ENCODE data around the gene CST7. TPM values are rescaled to one million over a fixed set of nuclear protein-coding genes. Genes with fewer than 3 reads are reported as not detected.

CST7 gene
- total and polyA plus RNA-seq, 2 of the 13 experiments (the other 11 are each of a cell fraction or from before 2014, with no cell fraction given) = not detected

- TF ChIP-seq FOXK1 (CRISPR knock-in tag; IDR thresholded peaks at IDR 0.05; ENCODE audit: borderline replicate concordance, low read depth) (no peak), EZH2 (conservative IDR thresholded peaks at IDR 0.05; ENCODE audit: low read depth, low read length) (no peak), RELA (CRISPR knock-in tag; IDR thresholded peaks at IDR 0.05) (no peak), DRAP1 (CRISPR knock-in tag; IDR thresholded peaks at IDR 0.05) (no peak)
These were observed 28.7 kb downstream of the CST7 start (continued) for GRCh38 chr20:24977797-24978196.

- no peak overlapping the region for H3K4me3 ChIP-seq (replicated peaks in 1 of 3; ENCODE audit: insufficient read depth in 1 of 3, low read depth in 2 of 3, low read length in 3 of 3)
- H3K4me2 ChIP-seq (ENCODE audit: low read depth, low read length) = no peak overlapping the region
- H3K9me3 ChIP-seq (ENCODE audit: low read length) = 0 out of 2 replicates have a peak, but pooled peaks cover 7% of the 10 kb centered on the region
- no peak for FAIRE-seq
- intact Hi-C loops (cut with micrococcal nuclease; ENCODE audit: unreplicated experiment) (no loop called here), in situ Hi-C loops (cut with HindIII; ENCODE audit: extremely low pct_ligation_motif_present, low pct_unique_long_range_greater_than_20kb) (no loop called here)
- ChIA-PET CTCF (ENCODE audit: low intra/inter-chr PET ratio, low total read pairs) (no interaction called here), POLR2A (no interaction called here)
- 98% methylated on average over 7 of the region's 8 CpGs for WGBS (ENCODE audit: low lambda C conversion rate)
- H3K9ac ChIP-seq (ENCODE audit: insufficient read depth, low read depth, low read length) = no peak overlapping the region
- peaks cover 1% of the 10 kb centered on the region for H3K79me2 ChIP-seq (ENCODE audit: insufficient read depth, low read length)
- peaks cover 30 to 86% of the 10 kb centered on the region in 2 experiments for H3K36me3 ChIP-seq (replicated peaks in 1 of 2; ENCODE audit: control insufficient read depth in 1 of 2, insufficient read depth in 2 of 2, low read length in 2 of 2)
- BruUV-seq (replicated peaks) = no TSS peak
- no peaks in the 10 kb centered on the region for H3K27me3 ChIP-seq (ENCODE audit: control insufficient read depth in 1 of 2, insufficient read depth in 2 of 2, low read length in 2 of 2)
- peaks cover 1% of the 10 kb centered on the region for H3K4me1 ChIP-seq (ENCODE audit: insufficient read depth, low read length)
- no peak overlapping the region for H2AFZ ChIP-seq (ENCODE audit: low read length)
- no peak overlapping the region for H3K27ac ChIP-seq (ENCODE audit: extremely low read length, insufficient read depth, low read length)
- no peak for DNase-seq (ENCODE audit: low spot score)
- no peaks in the 10 kb centered on the region for H4K20me1 ChIP-seq (ENCODE audit: insufficient read depth, low read length)
- no peak for ATAC-seq
- TF ChIP-seq ZNF720 (CRISPR knock-in tag; IDR thresholded peaks at IDR 0.05) (no peak), KMT2B (CRISPR knock-in tag; IDR thresholded peaks at IDR 0.05) (no peak), IRF1 (CRISPR knock-in tag; IDR thresholded peaks at IDR 0.05; ENCODE audit: low read depth) (no peak), AHR (CRISPR knock-in tag; IDR thresholded peaks at IDR 0.05) (no peak), KLF9 (CRISPR knock-in tag; IDR thresholded peaks at IDR 0.05; ENCODE audit: low read depth) (no peak), GPN1 (CRISPR knock-in tag; IDR thresholded peaks at IDR 0.05; ENCODE audit: borderline replicate concordance) (no peak), ZNF496 (CRISPR knock-in tag; IDR thresholded peaks at IDR 0.05; ENCODE audit: insufficient replicate concordance) (no peak), FOXJ3 (CRISPR knock-in tag; IDR thresholded peaks at IDR 0.05; ENCODE audit: borderline replicate concordance) (no peak), NAIF1 (CRISPR knock-in tag; IDR thresholded peaks at IDR 0.05; ENCODE audit: borderline replicate concordance) (no peak), ZMAT3 (CRISPR knock-in tag; conservative IDR thresholded peaks at IDR 0.05) (no peak), BRF2 (CRISPR knock-in tag; IDR thresholded peaks at IDR 0.05) (no peak), NCOA2 (CRISPR knock-in tag; IDR thresholded peaks at IDR 0.05) (no peak), PLSCR1 (CRISPR knock-in tag; IDR thresholded peaks at IDR 0.05; ENCODE audit: borderline replicate concordance) (no peak), UBTF (CRISPR knock-in tag; IDR thresholded peaks at IDR 0.05) (no peak), SIN3A (IDR thresholded peaks at IDR 0.05; ENCODE audit: borderline replicate concordance, low read depth, low read length) (no peak), ZNF10 (CRISPR knock-in tag; IDR thresholded peaks at IDR 0.05; ENCODE audit: borderline replicate concordance, low read depth) (no peak)
These were observed 29.4 kb downstream of the CST7 start for GRCh38 chr20:24978513-24978912.

All from HepG2 (cell line).